Naive thymus-derived CD8-positive, alpha-beta T cell (primary cell): ENCODE measurements around the gene DCAF5. TPM values are rescaled to one million over a fixed set of nuclear protein-coding genes. Genes with fewer than 3 reads are reported as not detected.

Experiments used
- ATAC-seq, 2 donors: fragments of 150-1000 bp; cut with Tn5 transposase in 1 of 2; sonication (Bioruptor Pico), chemical (Tn5 transposase) in 1 of 2; 1 replicate in 1 of 2; 2 replicates in 1 of 2; pipeline ENCODE4 v1.10.0; 2021; ENCODE audit warnings: mild to moderate bottlenecking in 2 of 2, moderate library complexity in 2 of 2
- POLR2A ChIA-PET: fragments of 350-600 bp; sonication (Branson Sonifier 250); formaldehyde crosslinking; loops from one replicate; lab custom pipeline; 2021; ENCODE audit warnings: antibody characterized with exemption; lab: Charles Lee
- DNase-seq, 10 donors: peaks; one replicate each; pipeline versions ENCODE4 v3.0.0 to v3.0.0-alpha.2; 2020 to 2022
- H3K27ac Mint-ChIP-seq, 10 donors: one replicate each; pipeline ENCODE4 v1.8.0; 2020 to 2022; ENCODE audit warnings: mild to moderate bottlenecking in 10 of 10, mixed read lengths in 10 of 10, moderate library complexity in 4 of 10, inconsistent platforms in 1 of 10
- H3K27me3 Mint-ChIP-seq, 5 donors: one replicate each; pipeline ENCODE4 v1.8.0; 2021 to 2022; ENCODE audit warnings: mixed read lengths in 5 of 5
- H3K36me3 Mint-ChIP-seq, 3 donors: one replicate each; pipeline ENCODE4 v1.8.0; 2020 to 2022; ENCODE audit warnings: mixed read lengths in 3 of 3, mild to moderate bottlenecking in 2 of 3, inconsistent platforms in 1 of 3
- H3K4me1 Mint-ChIP-seq, 4 donors: one replicate each; pipeline ENCODE4 v1.8.0; 2021 to 2022; ENCODE audit warnings: mixed read lengths in 4 of 4
- H3K4me3 Mint-ChIP-seq, 10 donors: one replicate each; pipeline ENCODE4 v1.8.0; 2020 to 2022; ENCODE audit warnings: mild to moderate bottlenecking in 10 of 10, mixed read lengths in 10 of 10, moderate library complexity in 6 of 10, inconsistent platforms in 1 of 10
- H3K9me3 Mint-ChIP-seq, 9 donors: one replicate each; pipeline ENCODE4 v1.8.0; 2020 to 2022; ENCODE audit warnings: mixed read lengths in 9 of 9, mild to moderate bottlenecking in 3 of 9, inconsistent platforms in 1 of 9, moderate library complexity in 1 of 9
- polyA plus RNA-seq, 3 donors: library from polyadenylated mRNA; unstranded; fragments of 300-500 nt; fragmentation: Illumina TruSeq; gene quantifications; one replicate each; pipeline ENCODE4 v1.2.3, GENCODE V29; 2021
- total RNA-seq, 8 experiments: library from RNA in 2 of 8; stranded (reverse) in 2 of 8; gene quantifications; one replicate each; pipeline ENCODE4 v1.2.3 and lab custom pipeline; 2021 to 2026

Gene DCAF5
- total and polyA plus RNA-seq, 5 experiments from 2014 or later, result 73.1 to 87.2 (median 78.8) TPM

GRCh38 chr14:69044965-69045555, 107.9 kb downstream of the DCAF5 start:
- peaks cover 0 to 4% (median 0%) of the 10 kb centered on the region in 5 donors for H3K27me3 Mint-ChIP-seq
- H3K9me3 Mint-ChIP-seq, result no peaks in the 10 kb centered on the region
- H3K4me1 Mint-ChIP-seq, result peaks cover 24 to 47% (median 35%) of the 10 kb centered on the region in 4 donors
- DNase-seq (no peak), ATAC-seq (no peak)
- peak overlapping the region in 5 of 10 donors; percentile 22 to 64 (median 35) for H3K27ac Mint-ChIP-seq
- H3K36me3 Mint-ChIP-seq, result no peaks in the 10 kb centered on the region
- no peak overlapping the region for H3K4me3 Mint-ChIP-seq
- POLR2A ChIA-PET, result interaction anchor here (1.1 kb wide), 1 partner anchor 68 kb away, joined by 3 read pairs; no protein-coding TSS in a partner anchor

DNA sequence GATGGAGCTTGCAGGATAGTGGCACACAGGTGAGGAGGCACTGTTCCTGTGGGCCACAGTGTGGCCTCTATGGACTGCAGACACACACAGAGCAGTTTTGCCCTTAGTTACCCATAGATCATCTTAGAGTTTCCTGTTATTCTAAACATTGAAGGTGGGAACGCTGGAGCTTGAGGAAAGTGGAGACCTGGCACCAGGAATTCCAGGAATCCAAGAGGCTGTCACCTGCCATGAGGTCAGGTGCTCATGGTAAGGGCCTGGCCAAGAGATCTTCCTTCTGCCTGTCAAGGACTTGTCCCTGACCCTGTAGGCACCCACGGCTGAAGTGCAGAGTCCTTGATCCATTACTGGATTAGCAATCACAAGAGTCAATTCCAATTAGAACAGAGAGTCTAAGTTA, 108.6 kb downstream of the DCAF5 start:
- H3K36me3 Mint-ChIP-seq, result no peaks in the 10 kb centered on the region
- ATAC-seq, result no peak
- peaks cover 0 to 5% (median 3%) of the 10 kb centered on the region in 5 donors for H3K27me3 Mint-ChIP-seq

GRCh38 chr14:69043596-69044260, 109.2 kb downstream of the DCAF5 start:
- Mint-ChIP-seq H3K27ac (peak overlapping the region in 7 of 10 donors; percentile 17 to 71 (median 44)), H3K4me3 (no peak overlapping the region), H3K9me3 (no peaks in the 10 kb centered on the region), H3K4me1 (peaks cover 26 to 39% (median 32%) of the 10 kb centered on the region in 4 donors), H3K27me3 (peaks cover 3 to 9% (median 6%) of the 10 kb centered on the region in 5 donors), H3K36me3 (no peaks in the 10 kb centered on the region)
- ATAC-seq (no peak), DNase-seq (no peak)
- POLR2A ChIA-PET, result no interaction called here

More for the DNA sequence above, 108.6 kb downstream of the DCAF5 start:
- DNase-seq, result no peak
- peak overlapping the region in 4 of 10 donors; percentile 33 to 71 (median 58) for H3K27ac Mint-ChIP-seq
- H3K9me3 Mint-ChIP-seq, result no peaks in the 10 kb centered on the region
- H3K4me3 Mint-ChIP-seq, result no peak overlapping the region
- H3K4me1 Mint-ChIP-seq, result peaks cover 24 to 41% (median 33%) of the 10 kb centered on the region in 4 donors
- POLR2A ChIA-PET, result no interaction called here

DNA sequence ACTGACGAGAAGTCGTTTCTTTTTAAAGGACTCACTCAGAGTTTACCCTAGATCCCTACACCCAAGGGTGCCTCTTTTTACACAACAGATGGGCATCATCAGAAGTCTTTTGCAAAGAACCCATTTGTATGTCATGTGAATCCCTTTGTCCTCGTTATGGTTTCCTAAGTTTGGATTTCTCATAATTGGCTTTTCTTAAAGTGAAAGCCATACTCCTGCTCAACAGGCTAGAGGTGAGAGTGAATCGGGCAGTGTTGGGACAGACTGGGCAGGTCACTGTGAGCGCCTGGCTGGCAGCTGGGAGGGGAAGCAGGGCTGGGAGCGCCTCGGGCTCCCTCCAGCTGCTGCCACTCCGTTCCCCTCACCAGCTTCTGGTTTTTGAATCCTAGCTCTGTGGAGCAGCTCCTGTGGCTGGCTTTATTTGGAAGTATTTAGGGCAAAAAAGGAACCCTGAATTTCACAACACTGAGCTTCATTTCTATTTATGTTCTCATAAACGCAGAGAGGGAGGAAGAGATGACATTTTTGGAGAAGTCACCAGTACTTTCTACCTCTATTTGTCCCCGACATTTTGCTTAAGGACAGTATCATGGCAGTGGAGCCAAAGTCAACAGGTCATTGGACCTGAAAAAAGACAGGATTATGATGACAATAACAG, 110.0 kb downstream of the DCAF5 start:
- Mint-ChIP-seq H3K9me3 (no peaks in the 10 kb centered on the region), H3K4me3 (peak overlapping the region in 1 of 10 donors; percentile 52), H3K36me3 (no peaks in the 10 kb centered on the region), H3K27ac (peak overlapping the region in 3 of 10 donors; percentile 25 to 81 (median 51)), H3K27me3 (peaks cover 3 to 14% (median 12%) of the 10 kb centered on the region in 5 donors), H3K4me1 (peaks cover 21 to 33% (median 26%) of the 10 kb centered on the region in 4 donors)
- no peak for ATAC-seq
- POLR2A ChIA-PET, result no interaction called here
- DNase-seq, result no peak

DNA sequence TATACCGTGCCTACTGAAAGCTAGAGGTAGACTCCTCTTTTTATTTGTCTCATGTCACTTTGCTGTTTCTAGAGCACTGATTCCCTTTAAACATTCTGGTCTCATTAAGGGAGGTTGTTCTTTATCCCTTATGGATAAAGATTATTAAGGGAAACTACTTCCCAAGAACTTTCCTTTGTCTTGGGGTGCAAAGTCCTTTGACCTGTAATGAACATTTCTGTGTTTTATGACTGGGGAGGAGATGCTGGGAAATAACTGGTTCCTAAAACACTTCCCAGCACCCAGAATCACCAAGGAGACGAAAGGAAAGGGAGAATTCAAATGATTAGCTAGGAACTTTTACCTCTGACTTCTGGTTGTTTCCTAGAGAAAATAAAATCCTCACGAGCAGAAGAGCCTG, 110.6 kb downstream of the DCAF5 start:
- DNase-seq (no peak), ATAC-seq (no peak)
- POLR2A ChIA-PET, result no interaction called here
- H3K4me1 Mint-ChIP-seq, result peaks cover 21 to 33% (median 26%) of the 10 kb centered on the region in 4 donors
- H3K36me3 Mint-ChIP-seq, result no peaks in the 10 kb centered on the region
- no peak overlapping the region for H3K4me3 Mint-ChIP-seq
- peak overlapping the region in 2 of 10 donors; percentile 30 to 81 for H3K27ac Mint-ChIP-seq
- H3K9me3 Mint-ChIP-seq, result no peaks in the 10 kb centered on the region
- H3K27me3 Mint-ChIP-seq, result peaks cover 7 to 20% (median 18%) of the 10 kb centered on the region in 5 donors

DNA sequence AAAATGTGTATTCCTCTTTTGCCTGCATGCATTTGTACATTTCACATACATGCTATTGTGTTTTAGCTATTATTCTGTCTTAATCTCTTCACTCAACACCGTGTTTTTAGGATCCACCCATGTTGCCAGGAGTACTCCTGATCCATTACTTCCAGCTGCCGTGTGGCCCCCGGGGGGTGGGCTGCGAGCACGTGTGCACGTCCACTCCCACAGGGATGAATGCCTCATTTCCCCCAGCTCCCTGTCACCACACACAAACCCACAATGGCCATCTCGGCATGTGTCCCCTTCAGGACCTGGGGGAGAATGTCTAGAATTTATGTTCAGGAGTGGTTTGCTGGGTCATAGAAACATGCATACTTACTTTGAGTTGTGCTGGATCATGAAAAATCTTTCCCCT, 111.1 kb downstream of the DCAF5 start:
- ATAC-seq, result no peak
- no peak overlapping the region for H3K27ac Mint-ChIP-seq
- H3K27me3 Mint-ChIP-seq, result peaks cover 10 to 25% (median 20%) of the 10 kb centered on the region in 5 donors

GRCh38 chr14:69040353-69040752, 112.6 kb downstream of the DCAF5 start:
- Mint-ChIP-seq H3K4me3 (no peak overlapping the region), H3K27ac (peak overlapping the region in 1 of 10 donors; percentile 15), H3K4me1 (peaks cover 21 to 27% (median 23%) of the 10 kb centered on the region in 4 donors), H3K9me3 (no peaks in the 10 kb centered on the region), H3K27me3 (peaks cover 13 to 35% (median 24%) of the 10 kb centered on the region in 5 donors), H3K36me3 (no peaks in the 10 kb centered on the region)
- POLR2A ChIA-PET, result no interaction called here
- DNase-seq, result no peak
- no peak for ATAC-seq

More for the DNA sequence above, 111.1 kb downstream of the DCAF5 start:
- no peak for DNase-seq
- no peak overlapping the region for H3K4me3 Mint-ChIP-seq
- POLR2A ChIA-PET, result no interaction called here
- no peaks in the 10 kb centered on the region for H3K36me3 Mint-ChIP-seq
- H3K4me1 Mint-ChIP-seq, result peaks cover 21 to 33% (median 26%) of the 10 kb centered on the region in 4 donors
- no peaks in the 10 kb centered on the region for H3K9me3 Mint-ChIP-seq

DNA sequence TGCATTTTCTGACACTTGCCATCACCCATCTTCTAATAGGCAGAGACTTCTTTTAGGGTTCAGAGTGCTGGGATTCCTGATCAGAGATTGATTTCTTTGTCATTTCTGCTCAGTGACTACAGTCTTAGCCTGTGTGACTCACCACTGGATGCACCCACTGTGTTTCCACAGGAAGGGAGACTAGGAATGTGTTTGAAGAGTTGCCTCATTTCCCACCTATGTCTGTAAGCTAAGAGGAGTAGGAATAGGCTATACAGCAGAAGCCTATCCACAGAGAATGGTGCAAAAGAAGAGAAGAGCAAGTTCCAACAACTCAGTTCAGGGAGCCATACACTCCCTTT, 113.7 kb downstream of the DCAF5 start:
- no peak for ATAC-seq
- POLR2A ChIA-PET, result interaction anchor here (0.6 kb wide), 1 partner anchor 86 kb away, joined by 3 read pairs; no protein-coding TSS in a partner anchor
- Mint-ChIP-seq H3K36me3 (no peaks in the 10 kb centered on the region), H3K4me3 (no peak overlapping the region), H3K27ac (no peak overlapping the region), H3K27me3 (peaks cover 13 to 40% (median 26%) of the 10 kb centered on the region in 5 donors), H3K9me3 (no peaks in the 10 kb centered on the region), H3K4me1 (peaks cover 20 to 31% (median 24%) of the 10 kb centered on the region in 4 donors)
- DNase-seq, result no peak

DNA sequence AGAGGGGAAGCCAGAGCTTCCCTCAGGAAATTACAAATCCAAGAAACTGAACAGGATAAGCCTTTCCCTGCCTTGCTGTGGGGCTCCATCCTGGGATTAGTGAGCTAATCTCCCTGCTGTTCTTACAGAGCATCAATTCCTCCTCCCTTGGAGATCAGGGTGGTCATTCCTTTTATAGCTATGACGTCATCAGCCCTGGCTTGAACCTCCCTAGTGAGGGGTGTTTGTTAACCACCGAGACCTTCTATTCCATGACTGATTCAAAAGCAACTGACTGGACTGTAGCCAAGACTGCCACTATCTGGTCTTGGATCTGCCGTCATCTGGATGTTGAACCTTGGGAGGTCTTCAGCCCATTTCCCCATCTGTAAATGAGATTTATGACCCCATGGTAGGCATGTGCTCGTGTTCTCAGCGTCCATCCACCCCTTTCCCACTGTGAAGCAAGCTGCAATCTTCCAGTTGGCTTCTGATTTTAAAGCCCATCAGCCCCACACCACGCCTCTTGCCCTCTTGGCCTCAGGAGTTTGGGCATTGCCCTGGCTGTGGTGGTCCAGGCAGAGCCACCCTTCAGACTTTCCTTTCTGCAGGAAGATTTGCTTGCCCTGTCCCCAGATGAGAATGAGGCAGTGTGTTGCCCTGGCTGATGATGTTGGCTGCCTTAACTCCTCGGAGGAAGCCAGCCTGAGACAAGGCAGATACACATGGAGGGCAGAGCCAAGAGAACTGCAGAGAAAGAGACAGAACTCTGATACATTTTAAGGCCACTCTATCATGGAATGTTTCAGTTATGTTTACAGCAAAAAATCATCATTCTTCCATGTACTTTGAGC, 114.2 kb downstream of the DCAF5 start:
- Mint-ChIP-seq H3K4me1 (peaks cover 18 to 29% (median 24%) of the 10 kb centered on the region in 4 donors), H3K4me3 (no peak overlapping the region), H3K27ac (no peak overlapping the region), H3K36me3 (no peaks in the 10 kb centered on the region), H3K27me3 (peaks cover 13 to 42% (median 26%) of the 10 kb centered on the region in 5 donors), H3K9me3 (no peaks in the 10 kb centered on the region)
- ATAC-seq (no peak), DNase-seq (no peak)
- POLR2A ChIA-PET, result no interaction called here

GRCh38 chr14:69037790-69038454, 115.0 kb downstream of the DCAF5 start:
- H3K27me3 Mint-ChIP-seq, result peaks cover 13 to 42% (median 26%) of the 10 kb centered on the region in 5 donors
- no peaks in the 10 kb centered on the region for H3K36me3 Mint-ChIP-seq
- H3K27ac Mint-ChIP-seq, result no peak overlapping the region
- H3K9me3 Mint-ChIP-seq, result no peaks in the 10 kb centered on the region
- no peak overlapping the region for H3K4me3 Mint-ChIP-seq
- peaks cover 12 to 22% (median 17%) of the 10 kb centered on the region in 4 donors for H3K4me1 Mint-ChIP-seq
- ATAC-seq (no peak), DNase-seq (no peak)
- POLR2A ChIA-PET, result no interaction called here

- no peak overlapping the region for H3K27ac Mint-ChIP-seq
Measured at GRCh38 chr14:69036757-69037506, 116.0 kb downstream of the DCAF5 start.

More at GRCh38 chr14:69036757-69037506, 116.0 kb downstream of the DCAF5 start:
- Mint-ChIP-seq H3K36me3 (no peaks in the 10 kb centered on the region), H3K27me3 (peaks cover 13 to 42% (median 26%) of the 10 kb centered on the region in 5 donors), H3K9me3 (no peaks in the 10 kb centered on the region), H3K4me1 (peaks cover 7 to 18% (median 9%) of the 10 kb centered on the region in 4 donors), H3K4me3 (no peak overlapping the region)
- DNase-seq, result no peak
- POLR2A ChIA-PET, result no interaction called here
- ATAC-seq, result no peak
